PFSK-1 (cell line): ENCODE results near the gene HTRA3.

Experiments
- POLR2AphosphoS5 ChIP-seq: IDR thresholded peaks from 2 replicates; pipeline ENCODE4 v1.6.1; 2012; ENCODE audit warnings: low read depth, mild to moderate bottlenecking, control low read depth, low read length, moderate library complexity
- REST ChIP-seq, 2 experiments: IDR thresholded peaks; 2 replicates each; pipeline versions ENCODE4 v1.6.1 to v1.8.0; 2011 to 2012; ENCODE audit warnings: low read depth in 2 of 2, low read length in 2 of 2, control low read depth in 1 of 2, inconsistent platforms in 1 of 2, mild to moderate bottlenecking in 1 of 2, moderate library complexity in 1 of 2; ENCODE audit not compliant: insufficient read depth in 1 of 2
- SIN3A ChIP-seq: IDR thresholded peaks from 2 replicates; pipeline ENCODE4 v1.6.1; 2012; ENCODE audit warnings: mild to moderate bottlenecking, low read length, moderate library complexity, borderline replicate concordance; ENCODE audit not compliant: insufficient read depth
- TAF1 ChIP-seq: IDR thresholded peaks from 2 replicates; pipeline ENCODE4 v1.6.1; 2012; ENCODE audit warnings: low read length, control low read depth, borderline replicate concordance; ENCODE audit not compliant: insufficient read depth

- TF ChIP-seq TAF1, result no peak
- TF ChIP-seq SIN3A, result no peak
- TF ChIP-seq POLR2AphosphoS5, result no peak
- TF ChIP-seq REST (IDR thresholded peaks at IDR 0.05; ENCODE audit: insufficient read depth in 1 of 2, low read depth in 2 of 2, low read length in 2 of 2), result no peak
These were observed 34.1 kb downstream of the HTRA3 start for GRCh38 chr4:8303485-8304281.
